ENCODE data around the gene MAP2K5. TPM values are rescaled to one million over a fixed set of nuclear protein-coding genes. Genes with fewer than 3 reads are reported as not detected.

MAP2K5 gene
- total RNA-seq, 1 experiment from 2014 or later = 15.0 TPM

DNA sequence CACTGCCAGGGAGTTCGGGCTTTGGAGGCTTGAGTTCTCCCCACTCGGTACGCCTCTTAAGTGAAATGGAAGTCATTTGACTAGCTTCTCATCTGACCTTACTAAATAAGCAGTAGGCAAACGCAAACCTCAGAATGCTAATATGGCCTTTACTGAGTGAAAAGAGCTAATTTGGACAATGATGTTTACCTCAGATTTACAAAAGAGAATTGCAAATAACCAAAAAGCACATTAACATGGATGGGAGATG, 298.9 kb downstream of the MAP2K5 start:
- no peaks in the 10 kb centered on the region; the same call in 1 of the 2 replicates for H3K4me1 ChIP-seq (ENCODE audit: insufficient read depth, low read length)
- WGBS (ENCODE audit: extremely low coverage, insufficient read length, low lambda C conversion rate) = no CpG with 5 or more reads among the region's 4 CpGs
- H3T11ph ChIP-seq (ENCODE audit: low read length) = no peak overlapping the region
- peak overlapping the region; percentile 90 for H3K4me2 ChIP-seq (ENCODE audit: insufficient read depth, insufficient read length, low read length)
- H2BK120ac ChIP-seq (ENCODE audit: low read depth, low read length, poor library complexity, severe bottlenecking) = no peak overlapping the region
- H3K4me3 Mint-ChIP-seq = peak overlapping the region; percentile 94 to 96
- H3K9ac ChIP-seq (ENCODE audit: extremely low read depth, insufficient read length, low read length) = no peak overlapping the region
- H2BK5ac ChIP-seq (ENCODE audit: insufficient read length, low read length) = no peak overlapping the region
- peaks cover 55 to 56% of the 10 kb centered on the region in 2 experiments for H3K4me1 Mint-ChIP-seq
- no peaks in the 10 kb centered on the region for H4K20me1 ChIP-seq (ENCODE audit: control insufficient read depth, insufficient read depth, insufficient read length)
- no peak overlapping the region for H2BK15ac ChIP-seq (ENCODE audit: low read depth, low read length)
- TF ChIP-seq CTCF (conservative IDR thresholded peaks at IDR 0.05) = no peak
- H4K8ac ChIP-seq (replicated peaks; ENCODE audit: insufficient read length, low read depth, low read length) = no peak overlapping the region
- no peak overlapping the region for H4K91ac ChIP-seq (ENCODE audit: insufficient read length, low read depth, low read length)
- H2BK12ac ChIP-seq (ENCODE audit: insufficient read length, low read depth, low read length) = no peak overlapping the region
- no peak overlapping the region for H2AFZ ChIP-seq (ENCODE audit: low read length)
- H3K23ac ChIP-seq (ENCODE audit: insufficient read length, low read depth, low read length) = no peak overlapping the region
- H3K27ac Mint-ChIP-seq = no peak overlapping the region
- no peak overlapping the region for H2BK20ac ChIP-seq (ENCODE audit: low read depth, low read length, poor library complexity, severe bottlenecking)
- H3K27me3 Mint-ChIP-seq (ENCODE audit: low read depth) = peaks cover 47% of the 10 kb centered on the region
- no peak overlapping the region for H3K27ac ChIP-seq (ENCODE audit: insufficient read length, low read depth, low read length)
- H3K14ac ChIP-seq (ENCODE audit: insufficient read depth, low read length) = no peak overlapping the region
- peaks cover 10% of the 10 kb centered on the region for H3K23me2 ChIP-seq (ENCODE audit: insufficient read length, low read depth, low read length, poor library complexity, severe bottlenecking)
- no peak overlapping the region for H3K18ac ChIP-seq (ENCODE audit: insufficient read length, low read depth, low read length)
- H3K36me3 Mint-ChIP-seq (ENCODE audit: insufficient read depth in 1 of 3, low read depth in 3 of 3) = no peaks in the 10 kb centered on the region
- no peaks in the 10 kb centered on the region for H3K9me3 ChIP-seq (ENCODE audit: control insufficient read depth, low read depth, low read length)
- DNase-seq = no peak
- H3K56ac ChIP-seq (ENCODE audit: insufficient read length, low read depth, low read length) = no peak overlapping the region
- no peaks in the 10 kb centered on the region for H3K79me2 ChIP-seq (ENCODE audit: insufficient read depth, low read length)
- no peak overlapping the region for H3K4ac ChIP-seq (ENCODE audit: low read depth, low read length)
- H3K27me3 ChIP-seq (ENCODE audit: insufficient read depth, low read length) = peaks cover 18% of the 10 kb centered on the region; the same call in 1 of the 2 replicates
- peaks cover 4% of the 10 kb centered on the region in 2 experiments; a peak in 4 of 5 replicates for H3K9me3 Mint-ChIP-seq
- H2AK5ac ChIP-seq (ENCODE audit: insufficient read length, low read length) = no peak overlapping the region
- H3K79me1 ChIP-seq (ENCODE audit: insufficient read depth, low read depth, low read length, poor library complexity, severe bottlenecking) = no peaks in the 10 kb centered on the region
- H4K5ac ChIP-seq (ENCODE audit: insufficient read length, low read depth, low read length) = no peak overlapping the region
